Measurements from ENCODE around the gene TMCO6. TPM values are rescaled to one million over a fixed set of nuclear protein-coding genes. Genes with fewer than 3 reads are reported as not detected.

The TMCO6 gene
- total and polyA plus RNA-seq, 9 of the 15 experiments (the other 6 are each of a cell fraction or from before 2014, with no cell fraction given), result 3.4 to 46.4 (median 16.7) TPM

GRCh38 chr5:140639148-140639981 lies at the start of gene TMCO6 (continued):
- TF ChIP-seq ZBTB34 (CRISPR knock-in tag; IDR thresholded peaks at IDR 0.05) (no peak), CCAR2 (IDR thresholded peaks at IDR 0.05; ENCODE audit: low read depth, low read length) (no peak), USF1 (CRISPR knock-in tag; IDR thresholded peaks at IDR 0.05) (no peak), SMARCC2 (IDR thresholded peaks at IDR 0.05; ENCODE audit: low read depth) (0 out of 2 replicates have a peak, but pooled peaks have one; percentile 39), HMG20B (CRISPR knock-in tag; IDR thresholded peaks at IDR 0.05) (no peak), HDAC3 (IDR thresholded peaks at IDR 0.05; ENCODE audit: borderline replicate concordance, partially characterized antibody) (no peak), GABPB1 (CRISPR knock-in tag; IDR thresholded peaks at IDR 0.05) (peak; percentile 81), CUX1 (CRISPR knock-in tag; IDR thresholded peaks at IDR 0.05) (peak; percentile 80; the same call in 1 of the 2 replicates), NCOA6 (IDR thresholded peaks at IDR 0.05) (no peak; the same call in 1 of the 2 replicates), GATAD2B (IDR thresholded peaks at IDR 0.05; ENCODE audit: borderline replicate concordance) (no peak)
- TF ChIP-seq, protein P1, sequence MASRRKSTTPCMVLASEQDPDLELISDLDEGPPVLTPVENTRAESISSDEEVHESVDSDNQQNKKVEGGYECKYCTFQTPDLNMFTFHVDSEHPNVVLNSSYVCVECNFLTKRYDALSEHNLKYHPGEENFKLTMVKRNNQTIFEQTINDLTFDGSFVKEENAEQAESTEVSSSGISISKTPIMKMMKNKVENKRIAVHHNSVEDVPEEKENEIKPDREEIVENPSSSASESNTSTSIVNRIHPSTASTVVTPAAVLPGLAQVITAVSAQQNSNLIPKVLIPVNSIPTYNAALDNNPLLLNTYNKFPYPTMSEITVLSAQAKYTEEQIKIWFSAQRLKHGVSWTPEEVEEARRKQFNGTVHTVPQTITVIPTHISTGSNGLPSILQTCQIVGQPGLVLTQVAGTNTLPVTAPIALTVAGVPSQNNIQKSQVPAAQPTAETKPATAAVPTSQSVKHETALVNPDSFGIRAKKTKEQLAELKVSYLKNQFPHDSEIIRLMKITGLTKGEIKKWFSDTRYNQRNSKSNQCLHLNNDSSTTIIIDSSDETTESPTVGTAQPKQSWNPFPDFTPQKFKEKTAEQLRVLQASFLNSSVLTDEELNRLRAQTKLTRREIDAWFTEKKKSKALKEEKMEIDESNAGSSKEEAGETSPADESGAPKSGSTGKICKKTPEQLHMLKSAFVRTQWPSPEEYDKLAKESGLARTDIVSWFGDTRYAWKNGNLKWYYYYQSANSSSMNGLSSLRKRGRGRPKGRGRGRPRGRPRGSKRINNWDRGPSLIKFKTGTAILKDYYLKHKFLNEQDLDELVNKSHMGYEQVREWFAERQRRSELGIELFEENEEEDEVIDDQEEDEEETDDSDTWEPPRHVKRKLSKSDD (conservative IDR thresholded peaks at IDR 0.05; ENCODE audit: low read length), result no peak
- TF ChIP-seq, protein P2, sequence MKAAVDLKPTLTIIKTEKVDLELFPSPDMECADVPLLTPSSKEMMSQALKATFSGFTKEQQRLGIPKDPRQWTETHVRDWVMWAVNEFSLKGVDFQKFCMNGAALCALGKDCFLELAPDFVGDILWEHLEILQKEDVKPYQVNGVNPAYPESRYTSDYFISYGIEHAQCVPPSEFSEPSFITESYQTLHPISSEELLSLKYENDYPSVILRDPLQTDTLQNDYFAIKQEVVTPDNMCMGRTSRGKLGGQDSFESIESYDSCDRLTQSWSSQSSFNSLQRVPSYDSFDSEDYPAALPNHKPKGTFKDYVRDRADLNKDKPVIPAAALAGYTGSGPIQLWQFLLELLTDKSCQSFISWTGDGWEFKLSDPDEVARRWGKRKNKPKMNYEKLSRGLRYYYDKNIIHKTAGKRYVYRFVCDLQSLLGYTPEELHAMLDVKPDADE (conservative IDR thresholded peaks at IDR 0.05; ENCODE audit: control insufficient read depth, low read depth, low read length), result 0 out of 2 replicates have a peak, but pooled peaks have one; percentile 27
- TF ChIP-seq, protein P3, sequence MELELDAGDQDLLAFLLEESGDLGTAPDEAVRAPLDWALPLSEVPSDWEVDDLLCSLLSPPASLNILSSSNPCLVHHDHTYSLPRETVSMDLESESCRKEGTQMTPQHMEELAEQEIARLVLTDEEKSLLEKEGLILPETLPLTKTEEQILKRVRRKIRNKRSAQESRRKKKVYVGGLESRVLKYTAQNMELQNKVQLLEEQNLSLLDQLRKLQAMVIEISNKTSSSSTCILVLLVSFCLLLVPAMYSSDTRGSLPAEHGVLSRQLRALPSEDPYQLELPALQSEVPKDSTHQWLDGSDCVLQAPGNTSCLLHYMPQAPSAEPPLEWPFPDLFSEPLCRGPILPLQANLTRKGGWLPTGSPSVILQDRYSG (tag; conservative IDR thresholded peaks at IDR 0.05; ENCODE audit: low read depth), result no peak; the same call in 1 of the 2 replicates

Data from K562 (cell line).